ENCODE results near the gene CREB5.

The CREB5 gene

DNA sequence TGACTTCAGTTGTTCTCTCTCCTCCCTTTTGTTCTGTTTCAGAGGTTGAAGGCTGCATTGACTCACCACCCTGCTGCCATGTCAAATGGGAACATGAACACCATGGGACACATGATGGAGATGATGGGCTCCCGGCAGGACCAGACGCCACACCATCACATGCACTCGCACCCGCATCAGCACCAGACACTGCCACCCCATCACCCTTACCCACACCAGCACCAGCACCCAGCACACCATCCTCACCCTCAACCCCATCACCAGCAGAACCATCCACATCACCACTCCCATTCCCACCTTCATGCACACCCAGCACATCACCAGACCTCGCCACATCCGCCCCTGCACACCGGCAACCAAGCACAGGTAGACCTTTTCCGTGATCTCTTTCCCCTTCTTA is 391.8 kb downstream of the CREB5 start:
- CTCF ChIA-PET, result interaction anchor here (1.1 to 1.4 kb wide), 3 partner anchors 9 to 13 kb away, joined by 3 to 5 read pairs (median 3); no protein-coding TSS in a partner anchor
- POLR2A ChIA-PET, result no interaction called here

DNA sequence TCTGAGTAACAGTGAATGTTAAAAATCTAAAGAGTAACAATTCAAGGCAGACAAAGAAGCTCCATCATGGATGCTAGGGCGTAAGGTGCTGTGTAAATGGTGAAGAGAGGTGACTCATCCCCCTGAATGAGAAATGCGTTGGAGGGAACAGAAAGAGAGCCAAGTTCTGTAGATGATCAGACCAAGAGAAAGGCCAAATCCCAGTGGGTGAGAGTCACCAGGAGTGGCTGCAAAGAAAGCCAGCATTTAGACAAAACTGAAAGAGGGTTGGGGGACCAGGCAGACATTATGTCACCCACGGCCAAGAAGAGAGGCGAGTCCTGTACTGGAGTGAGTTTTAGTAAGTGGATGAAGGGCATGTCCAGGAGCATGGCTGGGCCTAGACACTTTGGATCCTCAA is 392.7 kb downstream of the CREB5 start:
- ChIA-PET POLR2A (no interaction called here), CTCF (interaction anchor here (1.1 to 1.4 kb wide), 4 partner anchors 8 to 14 kb away, joined by 3 to 5 read pairs (median 3); no protein-coding TSS in a partner anchor)
- TF ChIP-seq, protein P1, sequence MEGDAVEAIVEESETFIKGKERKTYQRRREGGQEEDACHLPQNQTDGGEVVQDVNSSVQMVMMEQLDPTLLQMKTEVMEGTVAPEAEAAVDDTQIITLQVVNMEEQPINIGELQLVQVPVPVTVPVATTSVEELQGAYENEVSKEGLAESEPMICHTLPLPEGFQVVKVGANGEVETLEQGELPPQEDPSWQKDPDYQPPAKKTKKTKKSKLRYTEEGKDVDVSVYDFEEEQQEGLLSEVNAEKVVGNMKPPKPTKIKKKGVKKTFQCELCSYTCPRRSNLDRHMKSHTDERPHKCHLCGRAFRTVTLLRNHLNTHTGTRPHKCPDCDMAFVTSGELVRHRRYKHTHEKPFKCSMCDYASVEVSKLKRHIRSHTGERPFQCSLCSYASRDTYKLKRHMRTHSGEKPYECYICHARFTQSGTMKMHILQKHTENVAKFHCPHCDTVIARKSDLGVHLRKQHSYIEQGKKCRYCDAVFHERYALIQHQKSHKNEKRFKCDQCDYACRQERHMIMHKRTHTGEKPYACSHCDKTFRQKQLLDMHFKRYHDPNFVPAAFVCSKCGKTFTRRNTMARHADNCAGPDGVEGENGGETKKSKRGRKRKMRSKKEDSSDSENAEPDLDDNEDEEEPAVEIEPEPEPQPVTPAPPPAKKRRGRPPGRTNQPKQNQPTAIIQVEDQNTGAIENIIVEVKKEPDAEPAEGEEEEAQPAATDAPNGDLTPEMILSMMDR (IDR thresholded peaks at IDR 0.05; ENCODE audit: control extremely low read depth, extremely low read depth, low read depth, missing control alignments), result no peak
- no peak for DNase-seq (ENCODE audit: extremely low spot score)

More for the DNA sequence above, 391.8 kb downstream of the CREB5 start:
- no peak for DNase-seq (ENCODE audit: extremely low spot score)
- TF ChIP-seq, protein P1 (IDR thresholded peaks at IDR 0.05; ENCODE audit: control extremely low read depth, extremely low read depth, low read depth, missing control alignments), result no peak

DNA sequence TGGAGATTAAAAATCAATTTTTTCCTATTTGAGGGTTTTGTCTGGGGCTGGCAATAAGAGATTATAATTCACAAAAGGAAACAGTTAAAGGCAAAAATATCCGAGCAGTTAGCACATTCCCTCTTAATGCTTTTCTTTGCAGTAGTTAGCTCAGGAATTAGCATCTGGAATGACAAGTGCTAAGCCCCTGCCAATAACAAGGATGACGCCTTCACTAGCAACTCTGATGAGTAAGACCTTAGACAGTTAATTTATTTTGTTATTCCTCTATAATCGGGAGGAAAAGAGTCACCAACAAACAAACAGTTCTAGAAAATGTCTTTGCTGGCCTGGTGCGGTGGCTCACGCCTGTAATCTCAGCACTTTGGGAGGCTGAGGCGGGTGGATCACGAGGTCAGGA is 394.5 kb downstream of the CREB5 start:
- ChIA-PET POLR2A (no interaction called here), CTCF (interaction anchor here (1.4 kb wide), 1 partner anchor 9 kb away, joined by 3 read pairs; no protein-coding TSS in a partner anchor)
- no peak for DNase-seq (ENCODE audit: extremely low spot score)
- TF ChIP-seq, protein P1 (IDR thresholded peaks at IDR 0.05; ENCODE audit: control extremely low read depth, extremely low read depth, low read depth, missing control alignments), result no peak

- CTCF ChIA-PET, result interaction anchor here (1.4 kb wide), 1 partner anchor 10 kb away, joined by 3 read pairs; no protein-coding TSS in a partner anchor
- TF ChIP-seq, protein P1 (IDR thresholded peaks at IDR 0.05; ENCODE audit: control extremely low read depth, extremely low read depth, low read depth, missing control alignments), result no peak
- POLR2A ChIA-PET, result no interaction called here
- no peak for DNase-seq (ENCODE audit: extremely low spot score)
Measured at GRCh38 chr7:28807396-28807994, 395.2 kb downstream of the CREB5 start.

- DNase-seq (ENCODE audit: extremely low spot score), result no peak
- CTCF ChIA-PET, result interaction anchor here (0.9 to 1.2 kb wide), 2 partner anchors 11 to 20 kb away, joined by 3 to 4 read pairs; no protein-coding TSS in a partner anchor
- POLR2A ChIA-PET, result no interaction called here
- TF ChIP-seq, protein P1 (IDR thresholded peaks at IDR 0.05; ENCODE audit: control extremely low read depth, extremely low read depth, low read depth, missing control alignments), result no peak
Measured at GRCh38 chr7:28808796-28809533, 396.6 kb downstream of the CREB5 start.

DNA sequence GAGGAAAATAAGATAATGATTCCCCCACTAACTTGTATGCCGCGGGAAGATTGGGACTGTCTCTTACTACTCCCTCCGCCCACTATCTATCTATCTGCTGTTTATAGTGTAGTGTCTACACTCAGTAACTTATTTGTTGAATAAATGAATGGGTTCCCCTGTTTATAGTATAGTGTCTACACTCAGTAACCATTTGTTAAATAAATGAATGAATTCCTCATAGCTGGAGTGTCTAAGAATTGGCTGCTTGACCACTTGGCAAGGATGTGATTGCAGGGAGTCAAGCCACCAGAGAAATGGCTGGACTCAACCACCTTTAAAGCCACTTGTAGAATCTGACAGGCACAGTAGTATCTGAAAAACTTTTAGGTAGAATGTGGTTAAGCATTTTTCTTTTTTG is 398.7 kb downstream of the CREB5 start:
- POLR2A ChIA-PET, result no interaction called here
- no peak for DNase-seq (ENCODE audit: extremely low spot score)
- CTCF ChIA-PET, result no interaction called here
- TF ChIP-seq, protein P1 (IDR thresholded peaks at IDR 0.05; ENCODE audit: control extremely low read depth, extremely low read depth, low read depth, missing control alignments), result no peak
